ENCODE measurements around the gene OGDH.

GRCh38 chr7:44749992-44750391, 143.6 kb downstream of the OGDH start:
- TF ChIP-seq POLR2A (IDR thresholded peaks at IDR 0.05; ENCODE audit: extremely low read depth, insufficient read length) = no peak
- TF ChIP-seq, protein P1, sequence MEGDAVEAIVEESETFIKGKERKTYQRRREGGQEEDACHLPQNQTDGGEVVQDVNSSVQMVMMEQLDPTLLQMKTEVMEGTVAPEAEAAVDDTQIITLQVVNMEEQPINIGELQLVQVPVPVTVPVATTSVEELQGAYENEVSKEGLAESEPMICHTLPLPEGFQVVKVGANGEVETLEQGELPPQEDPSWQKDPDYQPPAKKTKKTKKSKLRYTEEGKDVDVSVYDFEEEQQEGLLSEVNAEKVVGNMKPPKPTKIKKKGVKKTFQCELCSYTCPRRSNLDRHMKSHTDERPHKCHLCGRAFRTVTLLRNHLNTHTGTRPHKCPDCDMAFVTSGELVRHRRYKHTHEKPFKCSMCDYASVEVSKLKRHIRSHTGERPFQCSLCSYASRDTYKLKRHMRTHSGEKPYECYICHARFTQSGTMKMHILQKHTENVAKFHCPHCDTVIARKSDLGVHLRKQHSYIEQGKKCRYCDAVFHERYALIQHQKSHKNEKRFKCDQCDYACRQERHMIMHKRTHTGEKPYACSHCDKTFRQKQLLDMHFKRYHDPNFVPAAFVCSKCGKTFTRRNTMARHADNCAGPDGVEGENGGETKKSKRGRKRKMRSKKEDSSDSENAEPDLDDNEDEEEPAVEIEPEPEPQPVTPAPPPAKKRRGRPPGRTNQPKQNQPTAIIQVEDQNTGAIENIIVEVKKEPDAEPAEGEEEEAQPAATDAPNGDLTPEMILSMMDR (IDR thresholded peaks at IDR 0.05; ENCODE audit: low read depth, low read length) = no peak
